D341Med (cell line): Measurements from ENCODE around the gene B9D2.
"Not testable (repeated sequence)": the region's sequence is repeated elsewhere in the genome, so short reads cannot be mapped to it uniquely, and the experiment has no call there.

ENCODE experiments used
- DNase-seq: peaks from one replicate; pipeline ENCODE4 v3.0.0; 2012; ENCODE audit warnings: low spot score

The B9D2 gene

DNA sequence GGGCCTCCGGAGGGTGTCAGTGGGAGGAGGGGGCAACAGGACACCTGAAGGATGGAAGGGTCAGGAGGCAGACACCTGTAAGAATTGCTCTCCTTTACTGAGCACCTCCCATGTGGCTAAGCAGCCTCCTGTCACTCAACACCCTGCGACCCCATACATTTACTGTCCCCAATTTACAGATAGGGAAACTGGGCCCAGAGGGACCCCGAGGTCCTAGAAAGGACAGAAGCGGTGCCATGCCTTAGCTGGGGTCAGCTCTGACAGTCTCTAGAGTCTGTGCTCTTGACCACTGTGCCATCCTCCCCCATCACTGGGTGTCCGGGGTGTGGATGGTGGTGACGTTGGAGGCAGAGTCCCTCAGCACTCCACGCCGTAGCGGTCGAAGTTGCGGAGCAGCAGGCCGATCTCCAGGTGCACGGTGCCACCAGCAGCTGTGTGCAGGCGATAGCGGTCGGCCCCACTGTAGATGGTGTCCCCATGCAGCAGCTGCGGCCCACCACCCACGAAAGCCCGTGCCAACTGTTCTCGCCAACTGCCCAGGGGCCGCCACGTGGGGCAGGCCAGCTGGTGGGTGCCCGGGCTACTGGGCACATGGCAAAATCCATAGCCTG, 9.5 kb downstream of the B9D2 start:
- DNase-seq, result no peak

DNA sequence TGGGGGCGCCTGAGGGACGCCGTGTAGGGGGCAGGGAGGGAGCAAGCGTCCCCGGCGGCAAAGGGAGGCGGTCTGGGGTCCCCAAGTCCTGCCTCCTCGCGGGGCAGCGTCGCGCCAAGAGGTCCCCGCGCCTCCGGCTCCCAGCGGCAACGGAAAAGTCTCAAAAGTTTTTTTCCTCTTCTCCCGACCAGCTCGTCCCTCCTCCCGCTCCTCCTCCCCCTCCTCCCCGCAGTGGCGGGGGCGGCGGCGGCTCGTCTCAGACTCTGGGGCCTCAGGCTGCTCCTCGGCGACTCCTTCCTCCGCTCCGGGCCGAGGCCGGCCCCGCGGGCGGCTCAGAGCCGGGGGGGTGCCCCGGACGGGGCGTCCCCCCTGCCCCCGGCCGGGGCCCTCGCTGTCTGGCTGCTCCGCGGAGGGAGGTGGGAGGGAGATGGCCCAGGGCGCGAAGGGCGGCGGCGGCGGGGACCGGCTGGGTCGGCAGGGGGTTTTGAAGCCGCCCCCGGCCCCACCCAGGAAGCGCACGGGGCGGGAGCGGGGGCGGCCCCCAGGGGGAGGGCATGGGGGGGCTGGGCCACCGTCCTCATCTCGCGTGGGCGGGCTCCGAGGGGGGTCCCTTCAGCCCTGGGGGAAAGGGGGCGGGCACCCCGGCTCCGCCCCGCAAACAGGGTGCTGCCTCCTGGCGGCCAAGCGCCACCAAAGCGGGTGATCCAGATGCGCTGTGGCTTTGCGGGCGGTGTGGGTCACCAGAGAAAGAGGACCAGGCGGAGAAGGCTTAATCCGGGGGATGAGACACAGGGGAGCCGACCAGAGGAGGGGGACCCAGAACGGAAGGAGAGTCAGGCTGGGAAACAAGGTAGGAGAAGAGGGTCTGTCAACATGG, 10.2 kb downstream of the B9D2 start, which contains the start of gene TGFB1:
Gene TGFB1, minus strand, starts transcription at position 457 of the 877 bp plus-strand sequence. CDS start 878 bp downstream, outside the sequence.
- peak; percentile 93 for DNase-seq

DNA sequence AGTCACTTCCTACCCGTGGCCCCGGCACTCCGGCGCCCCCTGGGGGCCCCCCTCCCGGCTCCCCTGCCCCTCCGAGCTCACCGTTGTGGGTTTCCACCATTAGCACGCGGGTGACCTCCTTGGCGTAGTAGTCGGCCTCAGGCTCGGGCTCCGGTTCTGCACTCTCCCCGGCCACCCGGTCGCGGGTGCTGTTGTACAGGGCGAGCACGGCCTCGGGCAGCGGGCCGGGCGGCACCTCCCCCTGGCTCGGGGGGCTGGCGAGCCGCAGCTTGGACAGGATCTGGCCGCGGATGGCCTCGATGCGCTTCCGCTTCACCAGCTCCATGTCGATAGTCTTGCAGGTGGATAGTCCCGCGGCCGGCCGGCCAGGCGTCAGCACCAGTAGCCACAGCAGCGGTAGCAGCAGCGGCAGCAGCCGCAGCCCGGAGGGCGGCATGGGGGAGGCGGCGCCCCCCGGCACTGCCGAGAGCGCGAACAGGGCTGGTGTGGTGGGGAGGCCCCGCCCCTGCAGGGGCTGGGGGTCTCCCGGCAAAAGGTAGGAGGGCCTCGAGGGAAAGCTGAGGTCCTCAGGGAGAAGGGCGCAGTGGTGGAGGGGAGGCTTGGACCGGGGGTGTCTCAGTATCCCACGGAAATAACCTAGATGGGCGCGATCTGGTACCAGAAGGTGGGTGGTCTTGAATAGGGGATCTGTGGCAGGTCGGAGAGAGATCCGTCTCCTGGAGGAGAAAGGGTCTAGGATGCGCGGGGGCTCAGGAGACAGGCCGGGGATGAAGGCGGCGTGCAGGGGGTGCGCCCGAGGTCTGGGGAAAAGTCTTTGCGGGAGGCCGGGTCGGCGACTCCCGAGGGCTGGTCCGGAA, 11.1 kb downstream of the B9D2 start:
- DNase-seq, result peak; percentile 81

DNA sequence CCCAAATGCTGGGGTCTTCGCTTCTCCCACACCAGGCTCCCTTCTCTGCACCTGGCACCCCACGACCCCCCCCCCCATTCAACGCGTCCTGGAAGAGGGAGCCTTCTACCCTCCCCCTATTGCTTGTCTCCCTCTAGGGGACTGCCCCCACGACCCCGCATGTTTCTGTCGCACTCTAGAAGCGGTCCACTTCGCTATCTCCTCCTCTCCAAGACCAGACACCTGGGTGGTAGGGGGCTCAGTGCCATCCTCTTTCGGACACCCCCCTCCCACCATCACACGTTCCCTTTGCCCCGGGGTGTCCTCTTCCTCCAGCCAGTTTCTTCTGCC, 11.7 kb downstream of the B9D2 start:
- no peak for DNase-seq

DNA sequence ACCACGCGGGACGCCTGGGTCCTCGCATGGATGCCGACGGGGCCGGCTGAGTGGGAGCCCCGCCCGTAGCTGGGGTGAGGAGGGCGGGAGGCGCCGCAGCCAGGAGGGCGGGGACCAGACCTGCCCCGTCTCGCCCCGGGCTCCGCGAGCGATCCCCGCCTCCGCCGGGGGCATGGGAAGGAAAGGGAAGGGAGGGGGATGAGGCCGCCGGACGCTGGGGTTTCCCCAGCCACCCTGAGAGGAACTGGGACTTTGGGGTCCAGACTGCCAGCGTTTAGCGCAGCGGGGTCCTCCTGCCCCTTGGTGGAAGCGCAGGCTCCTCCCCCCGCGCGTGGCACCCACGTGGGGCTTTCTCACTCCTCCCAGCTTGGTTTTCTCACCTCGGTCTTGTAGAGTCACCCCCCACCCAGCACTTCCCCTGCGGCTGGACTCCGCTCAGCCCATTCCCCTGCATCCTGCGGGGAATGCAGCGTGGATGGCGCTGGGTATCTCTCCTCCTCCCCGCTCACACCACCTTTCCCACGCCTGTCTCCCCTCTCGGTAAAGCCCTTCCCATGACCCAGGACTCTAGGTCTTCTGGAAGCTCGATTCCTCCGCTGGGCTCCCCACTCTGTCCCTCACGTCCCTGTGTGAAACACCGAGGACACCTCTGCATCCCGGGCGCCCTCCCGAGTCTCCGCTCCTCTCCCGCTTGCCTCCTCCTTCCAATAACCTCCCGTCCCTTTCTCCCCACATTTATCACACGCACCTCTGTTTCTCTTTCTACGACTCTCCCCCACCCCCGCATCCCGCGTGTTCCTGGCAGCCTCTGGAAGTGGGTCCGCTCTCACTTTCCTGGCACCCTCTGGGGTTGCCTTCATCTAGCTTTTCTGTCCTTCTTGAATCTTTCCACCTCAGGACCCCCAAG, 12.4 kb downstream of the B9D2 start:
- peak; percentile 85 for DNase-seq

DNA sequence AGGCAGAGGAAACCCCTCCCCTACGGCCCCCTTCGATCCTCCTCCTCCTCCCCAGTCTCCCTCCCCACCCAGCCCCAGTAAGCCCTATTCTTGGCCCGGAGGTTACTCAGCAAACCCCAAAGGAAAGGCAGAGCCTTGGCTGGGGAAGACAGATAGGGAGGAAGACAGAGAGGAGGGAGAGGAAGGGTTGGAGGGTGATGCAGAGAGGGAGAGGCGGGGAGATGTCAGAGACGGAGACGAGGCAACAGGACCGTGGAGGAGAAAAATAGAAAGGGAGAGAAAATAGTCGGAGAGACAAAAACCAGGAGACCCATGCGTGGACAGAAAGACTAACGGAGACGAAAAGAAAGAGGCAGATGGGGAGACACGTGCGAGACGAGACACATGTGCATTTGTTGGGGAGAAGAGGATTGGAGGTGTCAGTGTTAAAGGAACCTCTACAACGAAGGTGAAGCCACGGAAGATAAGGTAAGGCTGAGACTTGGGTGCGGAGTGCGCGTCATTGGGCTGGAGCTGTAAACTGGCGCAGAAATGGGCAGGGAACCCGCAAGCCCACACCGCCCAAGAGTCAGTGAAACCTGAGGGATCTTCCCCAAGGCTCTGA, 13.1 kb downstream of the B9D2 start:
- no peak for DNase-seq

DNA sequence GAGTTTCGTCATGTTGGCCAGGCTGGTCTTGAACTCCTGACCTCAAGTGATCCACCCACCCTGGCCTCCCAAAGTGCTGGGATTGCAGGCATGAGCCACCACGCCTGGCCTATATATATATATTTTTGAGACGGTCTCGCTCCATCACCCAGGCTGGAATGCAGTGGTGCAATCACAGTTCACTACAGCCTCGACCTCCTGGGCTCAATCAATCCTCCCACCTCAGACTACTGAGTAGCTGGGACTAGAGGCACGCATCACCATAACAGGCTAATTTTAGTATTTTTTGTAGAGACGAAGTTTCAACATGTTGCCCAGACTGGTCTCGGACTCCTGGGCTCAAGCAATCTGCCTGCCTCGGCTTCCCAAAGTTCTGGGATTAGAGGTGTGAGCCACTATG, 17.0 kb downstream of the B9D2 start:
- not testable (repeated sequence) for DNase-seq

DNA sequence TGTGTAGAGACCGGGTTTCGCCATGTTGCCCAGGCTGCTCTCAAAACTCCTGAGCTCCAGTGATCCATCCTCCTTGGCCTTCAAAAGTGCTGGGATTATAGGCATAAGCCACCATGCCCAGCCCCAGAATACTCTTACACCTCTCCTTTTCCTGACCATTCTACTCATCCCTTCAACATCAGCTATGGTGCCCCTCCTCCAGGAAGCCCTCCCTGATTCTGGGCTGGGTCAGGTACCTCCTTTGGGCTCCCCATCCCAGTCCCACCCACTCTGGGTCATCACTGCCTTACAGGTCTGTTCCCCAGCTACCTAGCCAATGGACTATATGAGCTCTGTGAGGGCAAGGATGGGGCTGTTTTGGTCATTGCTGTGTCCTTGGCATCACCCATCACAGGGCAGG, 19.8 kb downstream of the B9D2 start:
- DNase-seq, result no peak

DNA sequence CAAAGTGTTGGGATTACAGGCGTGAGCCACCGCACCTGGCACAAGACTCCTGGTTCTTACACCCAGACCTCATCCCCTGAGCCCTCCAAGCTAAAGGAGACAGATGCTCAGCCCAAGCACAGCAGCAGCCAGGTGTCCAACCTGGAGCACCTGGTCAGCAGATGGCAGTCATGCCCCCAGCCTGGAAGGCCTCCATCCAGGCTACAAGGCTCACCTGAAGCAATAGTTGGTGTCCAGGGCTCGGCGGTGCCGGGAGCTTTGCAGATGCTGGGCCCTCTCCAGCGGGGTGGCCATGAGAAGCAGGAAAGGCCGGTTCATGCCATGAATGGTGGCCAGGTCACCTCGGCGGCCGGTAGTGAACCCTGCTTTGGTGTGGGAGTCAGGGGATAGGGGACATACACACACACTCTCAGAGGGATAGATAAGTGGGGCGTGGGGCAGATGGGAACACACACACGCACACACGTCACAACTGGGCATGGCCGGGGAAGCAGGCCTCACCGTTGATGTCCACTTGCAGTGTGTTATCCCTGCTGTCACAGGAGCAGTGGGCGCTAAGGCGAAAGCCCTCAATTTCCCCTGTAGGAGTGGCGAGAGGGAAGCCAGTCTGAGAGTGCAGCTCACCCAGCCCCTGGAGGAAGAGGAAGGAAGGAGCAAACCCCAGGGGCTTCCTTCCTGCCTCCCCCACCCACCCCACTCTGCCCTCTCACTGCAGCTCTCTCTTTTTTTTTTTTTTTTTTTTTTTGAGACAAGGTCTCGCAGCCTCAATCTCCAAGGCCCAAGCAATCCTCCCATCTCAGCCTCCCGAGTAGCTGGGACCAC, 22.1 kb downstream of the B9D2 start:
- no peak for DNase-seq

DNA sequence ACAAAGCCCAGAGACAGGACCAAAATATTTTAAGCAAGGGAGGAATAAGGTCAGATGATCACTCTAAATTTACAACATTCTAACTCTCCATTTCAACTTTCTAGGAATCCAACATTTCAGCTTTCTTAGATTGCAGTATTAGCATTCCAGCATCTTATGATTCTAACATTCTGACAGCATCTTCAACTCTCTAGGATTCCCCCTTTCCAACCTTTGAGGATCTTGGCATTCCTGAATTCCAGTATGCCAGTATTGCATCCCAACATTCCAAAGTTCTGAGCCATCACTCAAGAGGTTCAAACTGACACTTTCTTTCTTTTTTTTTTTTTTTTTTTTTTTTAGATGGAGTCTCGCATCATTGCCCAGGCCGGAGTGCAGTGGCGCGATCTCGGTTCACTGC, 24.0 kb downstream of the B9D2 start:
- no peak for DNase-seq

DNA sequence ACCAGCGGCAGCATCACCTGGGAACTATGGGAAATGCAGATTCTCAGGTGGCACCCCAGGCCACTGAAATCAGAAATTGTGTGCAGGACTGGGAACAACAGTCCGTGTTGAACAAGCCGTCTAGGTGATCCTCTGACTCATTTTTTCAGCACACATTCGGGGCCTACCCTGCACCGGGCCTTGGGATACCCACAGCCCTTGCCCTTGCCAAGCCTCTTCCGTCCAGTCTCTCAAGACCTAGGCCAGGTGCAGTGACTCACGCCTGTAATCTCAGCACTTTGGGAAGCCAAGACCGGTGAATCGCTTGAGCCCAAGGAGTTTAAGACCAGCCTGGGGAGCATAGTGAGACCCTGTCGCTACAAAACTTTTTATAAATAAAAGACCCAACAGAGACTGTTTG, 28.5 kb downstream of the B9D2 start:
- no peak for DNase-seq

DNA sequence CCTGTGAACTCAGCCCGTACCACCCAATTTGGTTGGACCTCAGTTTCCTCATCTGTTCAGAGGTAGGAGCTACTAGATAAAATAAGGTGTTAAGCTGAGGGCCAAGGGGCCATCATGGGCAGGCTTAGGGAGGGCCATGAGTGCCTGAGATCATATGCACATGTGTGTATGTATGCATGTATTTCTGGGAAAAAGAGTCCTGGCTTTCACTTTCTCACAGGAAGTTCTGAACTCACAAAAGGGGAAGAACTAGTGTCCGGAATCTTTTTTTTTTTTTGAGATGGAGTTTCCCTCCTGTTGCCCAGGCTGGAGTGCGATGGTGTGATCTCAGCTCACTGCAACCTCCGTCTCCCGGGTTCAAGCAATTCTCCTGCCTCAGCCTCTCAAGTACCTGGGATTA, 29.2 kb downstream of the B9D2 start:
- DNase-seq, result no peak

DNA sequence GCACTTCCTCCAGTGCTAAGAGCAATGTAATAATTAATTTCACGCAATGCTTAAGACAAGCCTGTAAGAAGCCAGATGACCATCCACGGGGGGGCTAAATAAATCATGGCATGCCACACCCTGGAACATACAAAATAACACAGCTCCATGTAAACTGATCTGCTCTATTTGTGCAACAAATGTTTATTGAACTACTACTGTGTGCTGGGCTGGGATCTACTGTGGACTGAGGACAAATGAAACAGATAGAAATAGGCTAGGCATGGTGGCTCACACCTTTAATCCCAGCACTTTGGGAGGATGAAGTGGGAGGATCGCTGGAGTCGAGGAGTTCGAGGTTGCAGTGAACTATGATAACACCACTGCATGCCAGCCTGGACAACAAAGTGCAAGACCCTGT, 31.5 kb downstream of the B9D2 start:
- DNase-seq, result no peak

DNA sequence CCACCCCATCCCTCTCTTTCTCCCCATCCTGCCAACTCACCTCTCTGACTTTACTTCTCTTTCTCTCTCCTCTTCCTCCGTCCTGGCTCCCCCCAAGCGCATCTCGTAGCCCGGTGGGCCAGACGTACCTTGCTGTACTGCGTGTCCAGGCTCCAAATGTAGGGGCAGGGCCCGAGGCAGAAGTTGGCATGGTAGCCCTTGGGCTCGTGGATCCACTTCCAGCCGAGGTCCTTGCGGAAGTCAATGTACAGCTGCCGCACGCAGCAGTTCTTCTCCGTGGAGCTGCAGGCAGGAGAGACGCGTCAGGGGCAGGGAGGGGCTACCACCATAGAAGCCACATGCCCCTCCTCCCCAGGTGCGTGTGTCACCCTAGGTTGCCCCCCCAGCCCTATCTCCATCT, 31.9 kb downstream of the B9D2 start:
- peak; percentile 44 for DNase-seq

DNA sequence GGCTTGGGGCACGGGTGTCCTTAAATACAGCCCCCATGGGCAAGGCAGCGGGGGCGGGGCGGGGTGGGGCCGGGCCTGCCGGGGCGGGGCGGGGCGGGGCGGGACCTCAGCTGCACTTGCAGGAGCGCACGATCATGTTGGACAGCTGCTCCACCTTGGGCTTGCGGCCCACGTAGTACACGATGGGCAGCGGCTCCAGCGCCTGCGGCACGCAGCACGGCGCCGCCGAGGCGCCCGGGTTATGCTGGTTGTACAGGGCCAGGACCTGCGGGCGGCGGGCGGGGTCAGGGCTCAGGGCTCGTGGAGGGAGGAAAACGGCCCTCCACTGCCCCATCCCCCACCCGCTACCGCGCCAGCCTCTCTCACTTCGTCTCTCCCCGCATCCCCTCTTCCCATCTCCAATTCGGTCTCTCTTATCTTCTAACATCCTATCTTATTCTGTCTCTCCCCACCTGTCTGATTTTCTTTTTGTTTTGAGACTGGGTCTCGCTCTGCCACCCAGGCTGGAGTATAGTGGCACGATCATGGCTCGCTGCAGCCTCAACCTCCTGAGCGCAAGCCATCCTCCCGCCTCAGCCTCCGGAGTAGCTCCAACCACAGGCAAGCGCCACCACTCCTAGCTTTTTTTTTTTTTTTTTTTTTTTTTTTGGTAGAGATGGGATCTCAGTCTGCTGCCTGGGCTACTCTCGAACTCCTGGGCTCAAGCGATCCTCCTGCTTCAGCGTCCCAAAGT, 32.8 kb downstream of the B9D2 start:
- peak; percentile 29 for DNase-seq

DNA sequence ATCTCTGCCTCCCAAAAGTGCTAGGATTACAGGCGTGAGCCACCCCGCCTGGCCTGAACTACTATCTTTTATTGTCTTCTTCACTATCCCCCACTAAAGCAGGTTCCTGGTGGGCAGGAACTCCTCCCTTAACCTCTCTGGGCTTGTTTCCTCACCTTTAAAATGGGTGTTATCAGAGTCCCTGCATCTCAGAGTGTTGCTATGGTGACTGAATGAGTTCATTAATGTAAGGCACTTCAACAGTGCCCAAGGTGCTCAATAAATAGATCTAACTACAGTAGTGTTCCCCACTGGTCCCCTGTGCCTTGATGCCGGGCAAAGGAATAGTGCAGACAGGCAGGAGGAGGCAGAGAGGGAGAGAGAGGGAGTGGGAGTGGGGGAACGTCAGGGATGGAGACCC, 33.5 kb downstream of the B9D2 start:
- DNase-seq, result no peak

DNA sequence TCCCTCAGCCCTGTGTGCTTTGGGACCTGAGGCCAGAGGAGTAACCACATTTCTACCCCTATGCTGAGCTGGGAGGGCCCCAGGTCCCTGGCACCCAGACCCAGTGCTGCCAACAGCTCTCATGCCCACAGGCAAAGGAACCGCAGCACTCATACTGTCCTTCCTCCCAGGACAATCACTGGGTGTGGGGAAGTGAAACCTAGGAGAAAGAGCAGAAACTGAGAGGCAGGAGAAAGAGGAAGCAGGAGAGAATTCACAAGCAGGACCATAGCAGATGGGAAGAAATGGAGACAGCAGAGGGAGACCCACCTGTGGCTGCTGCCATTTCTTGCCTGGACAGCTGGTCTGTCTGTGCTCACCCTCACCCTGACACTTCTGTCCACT, 35.1 kb downstream of the B9D2 start:
- DNase-seq, result no peak

DNA sequence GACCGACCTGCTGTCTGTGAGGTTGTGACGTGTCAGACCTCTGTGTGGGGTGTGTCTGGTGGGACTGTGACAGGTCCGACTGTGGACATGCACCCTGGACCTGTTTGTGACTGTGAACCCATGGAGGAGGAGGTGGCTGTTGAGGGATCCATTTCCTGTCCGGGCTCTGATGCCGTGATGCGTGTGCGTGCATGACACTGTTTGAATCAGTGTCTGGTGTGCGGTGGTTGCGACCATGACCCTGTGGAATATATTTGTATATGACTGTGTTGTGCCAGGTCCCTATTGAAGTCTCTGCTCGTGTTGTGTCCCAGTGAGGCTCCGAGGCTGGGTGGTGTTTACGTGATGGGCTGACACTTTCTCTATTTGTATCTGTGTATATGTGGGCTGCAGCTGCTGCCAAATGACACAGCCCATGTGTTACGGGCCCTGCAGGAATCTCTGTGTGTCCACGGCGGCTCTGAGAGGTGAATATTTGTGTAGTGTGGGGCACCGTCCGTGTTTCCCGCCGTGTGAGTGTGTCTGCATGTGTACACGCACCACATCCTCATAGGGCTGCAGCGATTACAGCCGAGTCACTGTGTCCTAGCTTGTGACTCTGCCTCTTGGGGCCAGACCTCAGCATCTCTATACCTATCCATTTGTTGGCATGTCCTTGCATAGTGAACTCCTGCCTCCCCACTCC, 35.6 kb downstream of the B9D2 start:
- no peak for DNase-seq

DNA sequence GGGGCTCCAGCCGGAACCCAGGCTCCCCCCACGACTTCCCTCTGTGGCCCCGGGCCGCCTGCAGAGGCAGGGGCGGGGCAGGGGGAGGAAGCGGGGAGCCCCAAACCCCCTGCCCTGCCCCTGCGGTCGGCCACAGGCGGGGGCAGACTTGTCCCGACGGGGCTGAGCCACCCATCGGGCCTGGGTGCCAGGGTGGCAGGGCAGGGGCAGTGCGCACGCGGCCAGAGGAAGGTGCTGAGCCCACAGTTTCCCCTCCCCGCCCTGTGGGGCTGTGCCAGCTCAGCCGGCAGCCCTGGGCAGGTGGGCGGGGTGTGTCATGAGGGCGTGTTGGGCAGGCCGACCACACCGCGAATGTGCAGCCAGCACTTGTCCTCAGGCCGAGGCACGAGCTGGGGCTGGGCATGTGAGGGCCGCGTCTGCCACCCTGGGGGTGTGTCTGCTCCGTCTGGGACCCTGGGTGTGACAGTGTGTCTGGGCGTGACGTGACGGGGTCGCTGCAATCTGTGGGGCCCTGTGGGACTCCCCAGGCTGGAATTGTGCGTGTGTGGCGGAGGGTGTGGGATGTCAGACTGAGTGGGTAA, 36.3 kb downstream of the B9D2 start:
- no peak for DNase-seq
